Spleen (tissue), 13 donors: ENCODE data around the gene AMOT. TPM values are rescaled to one million over a fixed set of nuclear protein-coding genes. Genes with fewer than 3 reads are reported as not detected.
A peak's percentile ranks its signal among the peaks of the same experiment; 100 is the strongest.

Experiments
- DNase-seq: peaks from one replicate; pipeline ENCODE4 v3.0.0-alpha.2; 2020
- H3K27ac ChIP-seq, 8 donors: fragments of 200-600 bp; sonication (generic) in 7 of 8; 1 replicate in 4 of 8; 2 replicates in 4 of 8; pipeline versions ENCODE4 v1.5.0 to v1.8.0; 2016 to 2021; ENCODE audit warnings: inconsistent platforms in 4 of 8, mild to moderate bottlenecking in 4 of 8, moderate library complexity in 1 of 8
- H3K27me3 ChIP-seq, 7 donors: fragments of 200-600 bp; sonication (generic) in 6 of 7; replicated peaks in 1 of 7; 1 replicate in 4 of 7; 2 replicates in 3 of 7; pipeline versions ENCODE4 v1.5.0 to v1.8.0; 2016 to 2021; ENCODE audit warnings: inconsistent platforms in 3 of 7, mild to moderate bottlenecking in 1 of 7
- H3K36me3 ChIP-seq, 6 donors: fragments of 200-600 bp; sonication (generic) in 5 of 6; 1 replicate in 4 of 6; 2 replicates in 2 of 6; pipeline versions ENCODE4 v1.5.0 to v1.8.0; 2016 to 2021; ENCODE audit warnings: inconsistent platforms in 2 of 6
- H3K4me1 ChIP-seq, 6 donors: fragments of 200-600 bp; sonication (generic) in 5 of 6; 1 replicate in 3 of 6; 2 replicates in 3 of 6; pipeline versions ENCODE4 v1.5.0 to v1.8.0; 2016 to 2021; ENCODE audit warnings: inconsistent platforms in 3 of 6
- H3K4me3 ChIP-seq, 8 donors: fragments of 200-600 bp; sonication (generic) in 7 of 8; 1 replicate in 4 of 8; 2 replicates in 4 of 8; pipeline versions ENCODE4 v1.5.0 to v1.8.0; 2016 to 2021; ENCODE audit warnings: inconsistent platforms in 4 of 8, mild to moderate bottlenecking in 4 of 8, moderate library complexity in 2 of 8
- H3K9me3 ChIP-seq, 8 donors: fragments of 200-600 bp; sonication (generic) in 7 of 8; 1 replicate in 4 of 8; 2 replicates in 4 of 8; pipeline versions ENCODE4 v1.5.0 to v1.8.0; 2016 to 2021; ENCODE audit warnings: inconsistent platforms in 4 of 8
- CTCF ChIP-seq, 11 experiments: fragments of 200-600 bp in 7 of 11; fragments of 450-650 bp in 4 of 11; sonication (generic) in 4 of 11; IDR thresholded peaks in 8 of 11; conservative IDR thresholded peaks in 3 of 11; 1 replicate in 7 of 11; 2 replicates in 4 of 11; pipeline versions ENCODE4 v1.4.0 to v1.8.0; 2016 to 2021; ENCODE audit warnings: antibody characterized with exemption in 11 of 11, inconsistent platforms in 4 of 11, mild to moderate bottlenecking in 1 of 11
- POLR2A ChIP-seq, 3 donors: fragments of 450-650 bp; IDR thresholded peaks; one replicate each; pipeline ENCODE4 v1.5.1; 2017; ENCODE audit warnings: antibody characterized with exemption in 3 of 3, mild to moderate bottlenecking in 1 of 3
- POLR2AphosphoS5 ChIP-seq, 3 donors: sonication (generic); formaldehyde crosslinking; IDR thresholded peaks; one replicate each; pipeline ENCODE4 v1.5.1; 2017; ENCODE audit warnings: antibody characterized with exemption in 3 of 3
- WGBS, 5 donors: extraction: QIAGEN DNeasy Blood & Tissue Kit in 3 of 5; methylation state at CpG; one replicate each; pipeline versions ENCODE4 v1.1.5 to v1.1.7; 2013 to 2018; 5-methylcytosine and 5-hydroxymethylcytosine counted together
- intact Hi-C: fragments of 100-400 bp; cut with DNase I; formaldehyde crosslinking; loops from one replicate; pipeline ENCODE4 v1.15.0; 2023; ENCODE audit warnings: low total_unique reads
- long read RNA-seq, 2 donors: transcript quantifications; one replicate each; lab custom pipeline, GENCODE V29; 2026
- polyA plus RNA-seq, 3 donors: library from polyadenylated mRNA; stranded (reverse); fragments of 200-250 nt; gene quantifications; one replicate each; pipeline ENCODE4 v1.2.1, GENCODE V29; 2013
- total RNA-seq, 7 donors: library from RNA; depleted of rRNA in 3 of 7; stranded (reverse); fragments of >200 nt in 3 of 7; fragmentation: NEBNext Ultra II Directional in 4 of 7; extraction: Animal tissue kit (Norgen Biotek cat#: 25700) in 4 of 7; gene quantifications; one replicate each; pipeline versions ENCODE4 v1.1.0 to v1.2.1, GENCODE V29; 2016 to 2021
- donor health status: healthy with polysubstance abuse.
- donor health status: DM: no; HTN: no; CAD: no; lungs with moderate emphysema.
- donor health status: DM: no; HTN: no; CAD: no.
- donor health status: Bipolar disorder and iron deficiency.
- donor health status: healthy.
- donor health status: DM: no; HTN: no; CAD: no.
- donor health status: DM: yes; HTN: yes; CAD: no.

The AMOT gene
- total RNA-seq: 1 to 10 TPM; 3.3 to 8.0 (median 4.6) TPM
- polyA plus RNA-seq: under 1 TPM; 0.52 to 0.90 (median 0.52) TPM
- long read RNA-seq, donor 1, partial matches to known transcripts: 0 of 2 reads
- long read RNA-seq, donor 1, other reads (novel, unspliced or antisense): 0 of 2 reads
- long read RNA-seq, donor 2: 0 reads

- DNase-seq: peak; percentile 88
- Histone ChIP-seq H3K9me3 (no peaks in the 10 kb centered on the region), H3K4me1 (peaks cover 0 to 7% (median 2%) of the 10 kb centered on the region in 6 donors), H3K27ac (peak within 1 kb of the TSS; percentile 53 to 83 (median 78)), H3K27me3 (peaks cover 0 to 26% (median 0%) of the 10 kb centered on the region in 7 donors), H3K4me3 (peak within 1 kb of the TSS; percentile 56 to 89 (median 70)), H3K36me3 (no peaks in the 10 kb centered on the region)
- intact Hi-C loops: no loop called here
- WGBS, 5 donors: 0 to 22% (median 1%) methylated on average over 30 to 49 of the region's 49 CpGs
- TF ChIP-seq POLR2AphosphoS5 (IDR thresholded peaks at IDR 0.05): peak; percentile 42 to 78 (median 54)
- no peak for TF ChIP-seq CTCF (IDR thresholded peaks at IDR 0.05 in 8 of 11, conservative IDR thresholded peaks at IDR 0.05 in 3 of 11)
Measured at GRCh38 chrX:112840382-112841113, at the start of gene AMOT. Gene AMOT (minus strand): TSS chrX:112840831. CDS start chrX:112823126, 17,705 bp downstream.

- no peak overlapping the region for H3K4me3 ChIP-seq
- H3K36me3 ChIP-seq: no peaks in the 10 kb centered on the region
- no peak for TF ChIP-seq POLR2AphosphoS5 (IDR thresholded peaks at IDR 0.05)
- no peak for TF ChIP-seq POLR2A (IDR thresholded peaks at IDR 0.05)
- TF ChIP-seq CTCF (IDR thresholded peaks at IDR 0.05 in 8 of 11, conservative IDR thresholded peaks at IDR 0.05 in 3 of 11): no peak
- intact Hi-C loops: no loop called here
- peaks cover 0 to 10% (median 0%) of the 10 kb centered on the region in 6 donors for H3K4me1 ChIP-seq
- H3K27me3 ChIP-seq: no peaks in the 10 kb centered on the region
- no peak overlapping the region for H3K27ac ChIP-seq
- no peak for DNase-seq
- H3K9me3 ChIP-seq: no peaks in the 10 kb centered on the region
- WGBS, 5 donors: 11 to 44% (median 14%) methylated on average over 9 of the region's 9 CpGs
Measured at GRCh38 chrX:112889400-112889799, 48.8 kb upstream of the AMOT start.

- no peak overlapping the region for H3K4me3 ChIP-seq
- 31 to 49% (median 39%) methylated on average over 2 of the region's 2 CpGs for WGBS, 5 donors
- no peak for DNase-seq
- H3K36me3 ChIP-seq: no peaks in the 10 kb centered on the region
- H3K27me3 ChIP-seq: no peaks in the 10 kb centered on the region
- intact Hi-C loops: no loop called here
- TF ChIP-seq CTCF (IDR thresholded peaks at IDR 0.05 in 8 of 11, conservative IDR thresholded peaks at IDR 0.05 in 3 of 11) (no peak), POLR2AphosphoS5 (IDR thresholded peaks at IDR 0.05) (no peak), POLR2A (IDR thresholded peaks at IDR 0.05) (no peak)
- peaks cover 0 to 10% (median 0%) of the 10 kb centered on the region in 6 donors for H3K4me1 ChIP-seq
- H3K27ac ChIP-seq: no peak overlapping the region
- no peaks in the 10 kb centered on the region for H3K9me3 ChIP-seq
Measured at GRCh38 chrX:112888916-112889315, 48.3 kb upstream of the AMOT start.

GRCh38 chrX:112877771-112878173 is 37.1 kb upstream of the AMOT start:
- H3K4me1 ChIP-seq: no peaks in the 10 kb centered on the region
- no peak overlapping the region for H3K4me3 ChIP-seq
- H3K27me3 ChIP-seq: no peaks in the 10 kb centered on the region
- no peak for DNase-seq
- TF ChIP-seq POLR2A (IDR thresholded peaks at IDR 0.05): no peak
- TF ChIP-seq POLR2AphosphoS5 (IDR thresholded peaks at IDR 0.05): no peak
- TF ChIP-seq CTCF (IDR thresholded peaks at IDR 0.05 in 8 of 11, conservative IDR thresholded peaks at IDR 0.05 in 3 of 11): no peak
- H3K36me3 ChIP-seq: no peaks in the 10 kb centered on the region
- WGBS, 5 donors: 55 to 86% (median 81%) methylated on average over 3 of the region's 3 CpGs
- no peak overlapping the region for H3K27ac ChIP-seq
- no peaks in the 10 kb centered on the region for H3K9me3 ChIP-seq
- intact Hi-C loops: no loop called here
